AG10803 (cell line): Measurements from ENCODE around the gene BCDIN3D.

Experiments used
- DNase-seq: peaks from one replicate; pipeline ENCODE4 v3.0.0; 2010; ENCODE audit warnings: low read depth
- H3K4me3 ChIP-seq: 2 replicates; pipeline ENCODE4 v1.5.1; 2011; ENCODE audit warnings: mild to moderate bottlenecking, low read length, control low read depth
- CTCF ChIP-seq: conservative IDR thresholded peaks from 2 replicates; pipeline ENCODE4 v1.5.1; 2011; ENCODE audit warnings: mild to moderate bottlenecking, low read length, control low read depth, inconsistent platforms

The BCDIN3D gene

GRCh38 chr12:49847161-49847560 lies 4.3 kb upstream of the BCDIN3D start:
- DNase-seq: no peak
- no peak overlapping the region for H3K4me3 ChIP-seq
- TF ChIP-seq CTCF: no peak

- H3K4me3 ChIP-seq: no peak overlapping the region
- no peak for TF ChIP-seq CTCF
- DNase-seq: no peak
Observed at GRCh38 chr12:49846032-49846431, 3.1 kb upstream of the BCDIN3D start.

- no peak for TF ChIP-seq CTCF
- H3K4me3 ChIP-seq: no peak overlapping the region
- no peak for DNase-seq
Observed at GRCh38 chr12:49843876-49844437, 1.1 kb upstream of the BCDIN3D start.

GRCh38 chr12:49843411-49843810 lies 505 bp upstream of the BCDIN3D start:
- DNase-seq: no peak
- TF ChIP-seq CTCF: no peak

GRCh38 chr12:49838973-49839633 lies 3.8 kb downstream of the BCDIN3D start:
- peak; percentile 36 for DNase-seq
- H3K4me3 ChIP-seq: no peak overlapping the region
- peak; percentile 80 for TF ChIP-seq CTCF

More at GRCh38 chr12:49843411-49843810, 505 bp upstream of the BCDIN3D start:
- peak overlapping the region; percentile 90 for H3K4me3 ChIP-seq

GRCh38 chr12:49832836-49833421 lies 10.0 kb downstream of the BCDIN3D start:
- no peak for TF ChIP-seq CTCF
- DNase-seq: peak; percentile 87
- no peak overlapping the region for H3K4me3 ChIP-seq

- no peak for DNase-seq
- TF ChIP-seq CTCF: no peak
- H3K4me3 ChIP-seq: no peak overlapping the region
Observed at GRCh38 chr12:49831717-49832116, 11.2 kb downstream of the BCDIN3D start.
